Panc1 (cell line): Measurements from ENCODE around the gene AOAH. TPM values are rescaled to one million over a fixed set of nuclear protein-coding genes. Genes with fewer than 3 reads are reported as not detected.
"Not testable (repeated sequence)": the region's sequence is repeated elsewhere in the genome, so short reads cannot be mapped to it uniquely, and the experiment has no call there.

Experiments used
- ATAC-seq: fragments of 200-7000 bp; cut with Tn5 transposase; 2 replicates; pipeline ENCODE4 v1.9.1; 2020; ENCODE audit warnings: mild to moderate bottlenecking, moderate library complexity
- BruUV-seq: library from RNA; stranded (reverse); fragments of 400-500 nt; replicated peaks from 2 replicates; lab custom pipeline; 2021; lab: Mats Ljungman, UMichigan
- CTCF ChIA-PET: fragments of 300-600 bp; sonication (Branson Sonifier 250); formaldehyde crosslinking; loops from one replicate; lab custom pipeline; 2022; ENCODE audit warnings: antibody characterized with exemption; lab: Charles Lee
- POLR2A ChIA-PET: fragments of 300-600 bp; sonication (Branson Sonifier 250); formaldehyde crosslinking; loops from one replicate; lab custom pipeline; 2022; ENCODE audit warnings: antibody characterized with exemption; lab: Charles Lee
- DNase-seq: peaks from one replicate; pipeline ENCODE4 v3.0.0-alpha.2; 2010; ENCODE audit warnings: low read depth, low spot score
- H3K27ac ChIP-seq: 2 replicates; pipeline ENCODE4 v1.5.1; 2011; ENCODE audit warnings: mild to moderate bottlenecking, low read length, inconsistent platforms
- H3K27me3 ChIP-seq: fragments of 200-500 bp; sonication (Bioruptor generic); 2 replicates; pipeline ENCODE4 v1.6.0; 2014; ENCODE audit warnings: low read length, inconsistent platforms; ENCODE audit not compliant: control insufficient read depth, insufficient read depth
- H3K36me3 ChIP-seq: fragments of 200-500 bp; sonication (Bioruptor generic); 2 replicates; pipeline ENCODE4 v1.5.1; 2014; ENCODE audit warnings: inconsistent platforms, mild to moderate bottlenecking, low read length, moderate library complexity; ENCODE audit not compliant: control insufficient read depth, insufficient read depth
- H3K4me1 ChIP-seq: 2 replicates; pipeline ENCODE4 v1.5.1; 2011; ENCODE audit warnings: inconsistent platforms, mild to moderate bottlenecking, low read length, moderate library complexity; ENCODE audit not compliant: control insufficient read depth, insufficient read depth
- H3K4me3 ChIP-seq, 2 experiments: 2 replicates each; pipeline ENCODE4 v1.5.1; 2011 to 2012; ENCODE audit warnings: low read depth in 2 of 2, low read length in 2 of 2, mild to moderate bottlenecking in 2 of 2, inconsistent platforms in 1 of 2, moderate library complexity in 1 of 2
- H3K9me3 ChIP-seq: fragments of 200-500 bp; sonication (Bioruptor generic); 2 replicates; pipeline ENCODE4 v1.5.1; 2014; ENCODE audit warnings: low read depth, mild to moderate bottlenecking, inconsistent platforms, low read length, moderate library complexity; ENCODE audit not compliant: control insufficient read depth, insufficient read depth
- CTCF ChIP-seq: fragments of 450-650 bp; IDR thresholded peaks from 2 replicates; pipeline ENCODE4 v1.5.1; 2017; ENCODE audit warnings: mild to moderate bottlenecking
- POLR2AphosphoS5 ChIP-seq: IDR thresholded peaks from 2 replicates; pipeline ENCODE4 v1.6.1; 2012; ENCODE audit warnings: mild to moderate bottlenecking, low read depth, low read length, moderate library complexity
- REST ChIP-seq, 2 experiments: IDR thresholded peaks; 2 replicates each; pipeline ENCODE4 v1.6.1; 2011 to 2012; ENCODE audit warnings: low read depth in 2 of 2, control low read depth in 1 of 2, low read length in 1 of 2, mild to moderate bottlenecking in 1 of 2, moderate library complexity in 1 of 2; ENCODE audit not compliant: insufficient read depth in 1 of 2
- SIN3A ChIP-seq: IDR thresholded peaks from 2 replicates; pipeline ENCODE4 v1.6.1; 2012; ENCODE audit warnings: low read depth, mild to moderate bottlenecking, low read length, moderate library complexity, borderline replicate concordance; ENCODE audit not compliant: insufficient read depth
- TCF7L2 ChIP-seq: IDR thresholded peaks from 2 replicates; pipeline ENCODE4 v1.6.1; 2011; ENCODE audit warnings: mild to moderate bottlenecking, low read depth, low read length, inconsistent platforms
- in situ Hi-C: cut with HindIII; loops from 2 replicates; pipeline ENCODE4 v1.10.0; 2016; ENCODE audit warnings: low sequenced_read_pairs, low pct_unique_long_range_greater_than_20kb
- intact Hi-C: fragments of 100-400 bp; cut with micrococcal nuclease; formaldehyde crosslinking; loops from one replicate; pipeline ENCODE4 v1.10.0; 2022; ENCODE audit not compliant: unreplicated experiment
- total RNA-seq: library from RNA; stranded (reverse); gene quantifications from one replicate; pipeline ENCODE4 v1.2.1, GENCODE V29; 2021; ENCODE audit not compliant: unreplicated experiment

AOAH gene
- total RNA-seq, 1 experiment from 2014 or later = 0.31 TPM

- H3K4me1 ChIP-seq = no peaks in the 10 kb centered on the region
- H3K36me3 ChIP-seq = no peaks in the 10 kb centered on the region
- in situ Hi-C loops = loop anchor here (25.0 kb wide), 1 partner anchor 703 kb away; no protein-coding TSS in a partner anchor
- no peak overlapping the region for H3K4me3 ChIP-seq
- no peak for ATAC-seq
- TF ChIP-seq TCF7L2 (no peak), REST (IDR thresholded peaks at IDR 0.05; ENCODE audit: insufficient read depth in 1 of 2, low read depth in 2 of 2, low read length in 1 of 2) (no peak), SIN3A (no peak), POLR2AphosphoS5 (no peak), CTCF (no peak)
- no peak for DNase-seq
- intact Hi-C loops = no loop called here
- BruUV-seq = no TSS peak
- H3K27ac ChIP-seq = no peak overlapping the region
- POLR2A ChIA-PET = no interaction called here
- H3K27me3 ChIP-seq = no peaks in the 10 kb centered on the region
- H3K9me3 ChIP-seq = peaks cover under 1% of the 10 kb centered on the region; the same call in 1 of the 2 replicates
- CTCF ChIA-PET = no interaction called here
Observed at GRCh38 chr7:36484265-36484664, 240.0 kb downstream of the AOAH start.

GRCh38 chr7:36483853-36484252, 240.4 kb downstream of the AOAH start:
- H3K4me3 ChIP-seq, CTCF ChIA-PET, H3K4me1 ChIP-seq, BruUV-seq, intact Hi-C loops, DNase-seq, H3K27me3 ChIP-seq, POLR2A ChIA-PET, H3K36me3 ChIP-seq, ATAC-seq, H3K9me3 ChIP-seq, H3K27ac ChIP-seq: not testable (repeated sequence)
- in situ Hi-C loops = loop anchor here (25.0 kb wide), 1 partner anchor 703 kb away; no protein-coding TSS in a partner anchor

GRCh38 chr7:36478745-36479144, 245.5 kb downstream of the AOAH start:
- H3K4me1 ChIP-seq = no peaks in the 10 kb centered on the region
- no peaks in the 10 kb centered on the region for H3K9me3 ChIP-seq
- CTCF ChIA-PET = no interaction called here
- H3K4me3 ChIP-seq = no peak overlapping the region
- in situ Hi-C loops = loop anchor here (25.0 kb wide), 1 partner anchor 709 kb away; no protein-coding TSS in a partner anchor
- H3K27ac ChIP-seq = no peak overlapping the region
- no peaks in the 10 kb centered on the region for H3K27me3 ChIP-seq
- no peaks in the 10 kb centered on the region for H3K36me3 ChIP-seq
- ATAC-seq (no peak), DNase-seq (no peak)
- TF ChIP-seq TCF7L2 = no peak
- BruUV-seq = no TSS peak
- POLR2A ChIA-PET = no interaction called here
- intact Hi-C loops = no loop called here
